NB4 (cell line): Measurements from ENCODE around the gene GPR141.
"Not testable (repeated sequence)": the region's sequence is repeated elsewhere in the genome, so short reads cannot be mapped to it uniquely, and the experiment has no call there.

Experiments used
- DNase-seq: peaks from one replicate; pipeline ENCODE4 v3.0.0; 2010; ENCODE audit warnings: low read depth
- H3K4me3 ChIP-seq: one replicate; pipeline ENCODE4 v1.5.1; 2011; ENCODE audit warnings: mild to moderate bottlenecking, low read depth, low read length, moderate library complexity
- CTCF ChIP-seq: IDR thresholded peaks from one replicate; pipeline ENCODE4 v1.5.1; 2012; ENCODE audit warnings: low read depth, low read length
- MYC ChIP-seq: IDR thresholded peaks from 2 replicates; pipeline ENCODE4 v1.6.1; 2011; ENCODE audit warnings: low read depth, low read length
- POLR2A ChIP-seq: IDR thresholded peaks from 2 replicates; pipeline ENCODE4 v1.6.1; 2011; ENCODE audit warnings: mild to moderate bottlenecking; ENCODE audit not compliant: insufficient read length; ENCODE audit errors: extremely low read depth
- TF ChIP-seq, protein P1 (sequence below): IDR thresholded peaks from 2 replicates; pipeline ENCODE4 v1.6.1; 2011; ENCODE audit warnings: low read depth, low read length

GPR141 gene

GRCh38 chr7:37694208-37695094 is 10.9 kb downstream of the GPR141 start:
- TF ChIP-seq POLR2A: no peak
- TF ChIP-seq, protein P1, sequence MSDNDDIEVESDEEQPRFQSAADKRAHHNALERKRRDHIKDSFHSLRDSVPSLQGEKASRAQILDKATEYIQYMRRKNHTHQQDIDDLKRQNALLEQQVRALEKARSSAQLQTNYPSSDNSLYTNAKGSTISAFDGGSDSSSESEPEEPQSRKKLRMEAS: peak; percentile 60
- peak; percentile 34 for TF ChIP-seq CTCF
- peak; percentile 83 for TF ChIP-seq MYC
- H3K4me3 ChIP-seq: peak overlapping the region; percentile 12
- peak; percentile 100 for DNase-seq

DNA sequence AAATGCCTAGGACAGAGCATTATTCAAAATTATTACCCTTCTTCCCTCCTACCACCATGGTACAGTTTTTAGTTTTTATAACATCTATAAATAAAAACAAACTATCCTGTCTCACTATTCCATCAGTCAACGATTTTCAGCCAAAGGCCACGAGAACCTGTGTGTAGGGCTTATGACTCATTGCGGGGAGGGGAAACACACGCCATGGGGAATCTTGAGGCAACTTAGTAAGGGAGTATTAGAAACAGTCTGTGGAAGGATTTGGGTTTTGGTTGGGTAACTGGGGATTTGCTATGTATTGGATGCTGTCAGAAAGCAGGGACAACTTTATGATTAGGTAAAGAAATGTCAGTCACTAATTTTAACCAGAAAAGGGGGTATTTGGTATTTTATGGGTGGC is 14.7 kb downstream of the GPR141 start:
- TF ChIP-seq MYC (peak; percentile 58), POLR2A (no peak), CTCF (no peak)
- TF ChIP-seq, protein P1: 0 out of 2 replicates have a peak, but pooled peaks have one; percentile 35
- no peak overlapping the region for H3K4me3 ChIP-seq
- DNase-seq: peak; percentile 96

DNA sequence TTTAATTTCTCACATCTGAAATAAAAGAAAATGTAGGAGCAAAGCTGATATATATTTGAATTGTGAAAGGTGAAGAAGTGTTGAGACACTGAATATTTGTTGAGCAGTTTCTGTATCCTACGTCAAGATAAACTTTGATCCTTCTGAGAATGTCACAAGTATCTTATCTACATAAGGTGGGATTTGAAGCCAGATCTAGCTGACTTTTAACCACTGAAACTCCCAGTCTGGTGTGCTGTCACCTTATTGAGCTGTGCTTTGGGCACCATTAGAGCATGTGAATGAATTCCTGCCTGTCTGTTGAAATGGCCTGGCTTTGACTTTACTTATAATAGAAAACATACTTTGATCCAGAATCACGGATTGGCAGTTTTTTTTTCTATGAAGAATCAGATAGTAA is 15.2 kb downstream of the GPR141 start:
- TF ChIP-seq, protein P1: no peak
- no peak for TF ChIP-seq CTCF
- TF ChIP-seq MYC: no peak
- TF ChIP-seq POLR2A: no peak
- peak; percentile 41 for DNase-seq

DNA sequence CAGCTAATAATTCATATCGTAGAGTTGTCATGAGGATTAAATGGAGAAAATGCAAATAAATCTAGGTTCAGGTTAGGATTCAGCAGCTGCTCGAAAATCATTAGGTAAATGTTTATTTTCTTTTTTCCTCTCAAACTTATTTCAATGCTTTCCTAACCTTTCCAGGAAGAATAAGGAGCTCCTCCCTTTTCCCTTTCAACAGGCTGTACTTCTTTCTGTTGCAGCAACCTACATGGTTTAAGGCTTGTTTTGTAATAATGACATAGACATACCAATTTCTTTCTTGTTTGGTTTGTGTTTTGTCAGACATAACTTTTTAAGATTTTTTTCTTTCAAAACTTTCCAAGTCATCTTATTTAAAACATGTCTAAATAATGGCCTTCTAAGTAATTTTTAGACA is 18.2 kb downstream of the GPR141 start:
- no peak overlapping the region for H3K4me3 ChIP-seq
- TF ChIP-seq CTCF: no peak
- DNase-seq: peak; percentile 45

More for the DNA sequence above, 15.2 kb downstream of the GPR141 start:
- H3K4me3 ChIP-seq: no peak overlapping the region

DNA sequence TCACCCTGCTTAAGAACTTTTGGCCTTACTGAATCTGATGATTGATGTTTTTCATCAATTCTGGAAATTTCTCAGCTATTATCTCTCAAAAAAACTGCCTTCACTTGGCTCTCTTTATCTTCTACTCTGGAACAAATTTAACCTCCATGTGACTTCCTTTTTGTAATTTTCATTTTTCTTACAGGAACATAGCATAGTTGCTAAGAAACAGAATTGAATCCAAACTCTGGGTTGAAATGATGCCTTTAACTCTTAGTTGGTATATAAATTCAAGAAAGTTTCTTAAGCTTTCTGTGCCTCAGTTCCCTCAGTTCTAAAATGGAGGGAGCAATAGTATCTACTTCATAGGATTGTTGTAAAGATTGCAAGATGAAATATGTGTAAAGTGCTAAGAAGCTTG is 19.8 kb downstream of the GPR141 start:
- DNase-seq: no peak
- H3K4me3 ChIP-seq: no peak overlapping the region

DNA sequence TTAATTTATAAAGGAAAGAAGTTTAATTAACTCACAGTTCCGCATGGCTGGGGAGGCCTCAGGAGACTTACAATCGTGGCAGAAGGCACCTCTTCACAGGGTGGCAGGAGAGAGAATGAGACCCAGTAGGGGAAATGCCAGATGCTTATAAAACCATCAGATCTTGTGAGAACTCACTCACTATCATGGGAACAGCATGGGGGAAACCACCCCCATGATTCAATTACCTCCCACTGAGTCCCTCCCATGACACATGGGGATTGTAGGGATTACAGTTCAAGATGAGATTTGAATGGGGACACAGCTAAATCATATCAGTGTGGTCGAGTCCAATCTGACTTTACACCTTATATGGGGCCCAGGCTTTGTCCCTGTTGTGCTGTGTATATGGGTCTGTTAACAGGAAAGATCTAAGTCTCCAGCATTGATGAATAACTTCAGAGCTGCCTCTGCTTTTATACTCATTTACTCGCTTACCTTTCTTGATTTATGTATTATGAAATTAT is 20.8 kb downstream of the GPR141 start:
- not testable (repeated sequence) for H3K4me3 ChIP-seq, DNase-seq

More for the DNA sequence above, 19.8 kb downstream of the GPR141 start:
- TF ChIP-seq POLR2A: no peak
- no peak for TF ChIP-seq CTCF
- TF ChIP-seq, protein P1: no peak
- no peak for TF ChIP-seq MYC
